Chondrocyte (in vitro differentiated cells): Measurements from ENCODE around the gene TMEM222. TPM values are rescaled to one million over a fixed set of nuclear protein-coding genes. Genes with fewer than 3 reads are reported as not detected.
A peak's percentile ranks its signal among the peaks of the same experiment; 100 is the strongest.

Experiments
- DNase-seq: peaks from one replicate; pipeline ENCODE4 v3.0.0; 2021; ENCODE audit warnings: mixed read lengths, low spot score
- H3K27ac Mint-ChIP-seq: one replicate; pipeline ENCODE4 v1.8.0; 2021; ENCODE audit warnings: mild to moderate bottlenecking, moderate library complexity, mixed read lengths; ENCODE audit not compliant: unreplicated experiment
- H3K27me3 Mint-ChIP-seq: 2 replicates; pipeline ENCODE4 v1.8.0; 2021; ENCODE audit warnings: low read depth, mixed read lengths
- H3K36me3 Mint-ChIP-seq: 2 replicates; pipeline ENCODE4 v1.8.0; 2021; ENCODE audit warnings: low read depth, mixed read lengths
- H3K4me1 Mint-ChIP-seq: 2 replicates; pipeline ENCODE4 v1.8.0; 2021; ENCODE audit warnings: low read depth, mild to moderate bottlenecking, mixed read lengths
- H3K4me3 Mint-ChIP-seq: one replicate; pipeline ENCODE4 v1.8.0; 2021; ENCODE audit warnings: mild to moderate bottlenecking, moderate library complexity, mixed read lengths; ENCODE audit not compliant: unreplicated experiment
- H3K9me3 Mint-ChIP-seq: 2 replicates; pipeline ENCODE4 v1.8.0; 2021; ENCODE audit warnings: low read depth, mixed read lengths
- total RNA-seq: library from RNA; stranded (reverse); gene quantifications from 3 replicates; pipeline ENCODE4 v1.2.1, GENCODE V29; 2021
- TF ChIP-seq, protein P1 (sequence below): fragments of 200-600 bp; sonication (generic); IDR thresholded peaks from 2 replicates; pipeline ENCODE4 v1.5.0; 2021; ENCODE audit warnings: antibody characterized with exemption, mild to moderate bottlenecking, moderate library complexity

Gene TMEM222
- total RNA-seq, 1 donor from 2014 or later, result 34.6 TPM

DNA sequence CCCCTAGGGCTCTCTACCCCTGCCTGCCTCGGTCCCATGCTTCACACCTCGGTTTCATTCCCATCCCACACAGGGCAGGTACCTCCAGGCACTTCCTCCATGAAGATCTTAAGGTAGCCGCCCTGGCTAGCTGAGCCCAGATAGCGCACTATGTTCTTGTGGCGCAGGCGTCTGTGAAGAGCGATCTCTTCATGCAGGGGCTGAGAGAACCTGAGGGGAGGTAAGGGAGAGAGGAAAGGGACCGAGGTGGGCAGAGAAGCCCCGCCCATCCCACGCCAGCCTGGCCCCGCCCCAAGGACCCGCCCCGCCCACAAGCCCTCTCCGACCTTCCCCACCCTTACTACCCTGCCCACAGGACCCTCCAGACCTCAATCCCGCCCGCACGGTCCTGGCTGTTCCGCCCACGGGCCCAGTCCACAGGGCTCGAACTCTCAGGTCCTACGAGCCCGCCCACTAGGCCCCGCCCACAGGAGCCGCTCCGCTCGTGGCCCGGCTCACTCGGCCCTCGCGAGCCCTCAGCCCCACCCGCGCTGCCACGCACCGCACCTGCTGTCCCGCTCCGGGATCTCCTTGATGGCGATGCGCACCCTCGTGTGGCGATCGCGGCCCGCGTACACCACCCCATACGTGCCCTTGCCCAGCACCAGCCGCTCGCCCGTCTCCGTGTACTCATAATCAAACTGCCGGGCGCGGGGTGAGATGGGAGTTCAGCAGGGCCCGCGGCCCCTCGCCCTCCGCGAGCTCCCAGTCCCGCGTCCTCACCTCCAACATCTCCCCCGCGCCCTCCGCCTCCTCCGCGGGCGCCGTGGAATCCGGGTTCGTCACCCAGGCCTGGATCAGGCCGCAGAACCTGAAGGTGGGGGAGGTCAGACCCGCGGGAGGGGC lies 38.4 kb downstream of the TMEM222 start:
- Mint-ChIP-seq H3K4me1 (peaks cover 12% of the 10 kb centered on the region), H3K36me3 (peaks cover 44% of the 10 kb centered on the region), H3K27me3 (no peaks in the 10 kb centered on the region), H3K27ac (no peak overlapping the region), H3K4me3 (no peak overlapping the region), H3K9me3 (no peaks in the 10 kb centered on the region)
- peak; percentile 92 for DNase-seq
- TF ChIP-seq, protein P1, sequence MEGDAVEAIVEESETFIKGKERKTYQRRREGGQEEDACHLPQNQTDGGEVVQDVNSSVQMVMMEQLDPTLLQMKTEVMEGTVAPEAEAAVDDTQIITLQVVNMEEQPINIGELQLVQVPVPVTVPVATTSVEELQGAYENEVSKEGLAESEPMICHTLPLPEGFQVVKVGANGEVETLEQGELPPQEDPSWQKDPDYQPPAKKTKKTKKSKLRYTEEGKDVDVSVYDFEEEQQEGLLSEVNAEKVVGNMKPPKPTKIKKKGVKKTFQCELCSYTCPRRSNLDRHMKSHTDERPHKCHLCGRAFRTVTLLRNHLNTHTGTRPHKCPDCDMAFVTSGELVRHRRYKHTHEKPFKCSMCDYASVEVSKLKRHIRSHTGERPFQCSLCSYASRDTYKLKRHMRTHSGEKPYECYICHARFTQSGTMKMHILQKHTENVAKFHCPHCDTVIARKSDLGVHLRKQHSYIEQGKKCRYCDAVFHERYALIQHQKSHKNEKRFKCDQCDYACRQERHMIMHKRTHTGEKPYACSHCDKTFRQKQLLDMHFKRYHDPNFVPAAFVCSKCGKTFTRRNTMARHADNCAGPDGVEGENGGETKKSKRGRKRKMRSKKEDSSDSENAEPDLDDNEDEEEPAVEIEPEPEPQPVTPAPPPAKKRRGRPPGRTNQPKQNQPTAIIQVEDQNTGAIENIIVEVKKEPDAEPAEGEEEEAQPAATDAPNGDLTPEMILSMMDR, result no peak

DNA sequence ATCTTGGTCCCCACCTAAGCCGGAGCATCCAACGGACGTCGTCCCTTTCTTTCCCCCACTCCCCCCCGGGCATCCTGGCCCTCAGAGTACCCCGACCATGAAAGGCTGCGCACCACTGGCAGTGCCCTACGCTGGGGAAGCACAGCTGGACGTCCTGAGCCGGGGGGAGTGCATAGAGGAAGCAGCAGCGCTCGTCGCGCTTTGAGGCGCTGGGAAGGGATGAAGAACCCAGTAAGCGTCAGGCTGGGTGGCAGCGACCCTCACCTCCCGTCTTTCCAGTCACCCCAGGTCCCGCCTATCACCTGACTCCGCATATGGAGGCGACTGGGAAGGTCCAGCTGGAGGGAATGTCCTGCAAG lies 39.1 kb downstream of the TMEM222 start:
- Mint-ChIP-seq H3K27ac (no peak overlapping the region), H3K27me3 (no peaks in the 10 kb centered on the region), H3K4me3 (no peak overlapping the region), H3K36me3 (peaks cover 40% of the 10 kb centered on the region), H3K9me3 (no peaks in the 10 kb centered on the region), H3K4me1 (peaks cover 12% of the 10 kb centered on the region)
- TF ChIP-seq, protein P1, result no peak
- peak; percentile 86 for DNase-seq

DNA sequence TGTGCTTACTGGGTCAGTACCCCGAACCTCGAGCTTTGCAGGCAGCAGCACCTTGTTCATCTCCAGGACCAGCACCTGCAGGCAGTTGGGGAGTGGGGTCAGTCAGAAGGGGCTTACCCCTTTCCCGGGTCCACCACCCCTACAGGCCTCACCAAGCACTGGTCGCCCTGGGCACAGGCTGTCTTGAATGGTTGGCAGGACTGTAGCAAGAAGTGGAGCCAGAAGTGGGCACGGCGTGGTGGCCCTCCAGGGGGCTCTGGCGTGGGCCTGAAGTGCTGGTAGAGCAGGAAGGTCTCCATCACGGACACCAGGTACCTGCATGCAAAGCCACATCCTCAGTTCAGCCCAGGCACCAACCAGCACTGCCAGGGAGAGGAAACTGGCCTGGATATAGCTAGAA lies 39.6 kb downstream of the TMEM222 start:
- no peak overlapping the region for H3K27ac Mint-ChIP-seq

DNA sequence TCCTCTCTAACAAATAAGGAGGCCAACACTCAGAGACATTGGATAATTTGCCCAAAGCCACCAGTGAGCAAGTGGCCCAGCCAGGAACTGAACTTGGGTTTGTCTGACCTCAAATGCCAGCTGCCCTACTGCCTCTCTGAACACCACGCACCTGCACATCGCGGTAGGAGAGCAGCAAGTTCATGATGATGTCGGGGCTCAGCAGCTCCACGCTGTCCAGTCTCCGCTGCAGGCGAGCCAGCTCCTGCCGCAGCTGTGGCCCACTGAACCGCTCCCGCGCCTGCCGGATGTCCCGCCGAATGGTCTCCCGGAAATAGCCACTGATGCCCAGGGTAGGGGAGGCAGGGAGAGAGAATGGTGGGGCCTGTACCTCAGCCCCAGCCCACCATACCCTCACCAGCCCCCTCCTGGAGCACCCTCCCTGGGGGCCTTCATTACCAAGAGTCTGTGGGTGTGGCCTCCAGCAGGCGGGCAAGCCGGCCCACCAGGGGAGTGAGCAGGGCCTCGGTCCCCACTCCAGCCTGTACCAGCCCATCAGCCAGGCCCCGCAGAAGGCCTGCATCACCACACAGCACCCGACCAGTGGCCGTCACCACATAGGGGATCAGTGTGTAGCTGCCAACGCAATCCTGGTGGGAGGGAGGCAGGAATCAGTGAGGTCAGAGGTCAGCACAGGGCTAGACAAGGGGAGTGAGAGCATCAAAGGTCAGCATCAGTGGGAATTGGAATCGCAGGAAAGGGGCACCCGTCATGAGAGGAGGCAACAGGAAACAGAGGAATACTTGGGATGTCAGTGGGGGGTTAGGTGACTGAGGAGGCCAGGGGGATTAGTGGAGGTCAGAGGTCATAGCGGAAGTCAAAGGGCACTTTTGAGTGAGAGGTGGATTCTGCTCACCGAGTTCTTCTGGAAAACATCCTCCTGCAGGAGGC lies 42.1 kb downstream of the TMEM222 start:
- peak; percentile 82 for DNase-seq
- H3K27me3 Mint-ChIP-seq, result no peaks in the 10 kb centered on the region
- H3K4me1 Mint-ChIP-seq, result peaks cover 24% of the 10 kb centered on the region
- peaks cover 33% of the 10 kb centered on the region for H3K36me3 Mint-ChIP-seq
- H3K4me3 Mint-ChIP-seq, result peak overlapping the region; percentile 12
- TF ChIP-seq, protein P1, result no peak
- no peaks in the 10 kb centered on the region for H3K9me3 Mint-ChIP-seq
- peak overlapping the region; percentile 51 for H3K27ac Mint-ChIP-seq

More for the DNA sequence above, 39.6 kb downstream of the TMEM222 start:
- H3K36me3 Mint-ChIP-seq, result peaks cover 40% of the 10 kb centered on the region
- H3K9me3 Mint-ChIP-seq, result no peaks in the 10 kb centered on the region
- H3K4me1 Mint-ChIP-seq, result peaks cover 12% of the 10 kb centered on the region
- no peak overlapping the region for H3K4me3 Mint-ChIP-seq
- TF ChIP-seq, protein P1, result no peak
- H3K27me3 Mint-ChIP-seq, result no peaks in the 10 kb centered on the region
- peak; percentile 85 for DNase-seq
